Measurements from ENCODE around the gene PRELID2. TPM values are rescaled to one million over a fixed set of nuclear protein-coding genes. Genes with fewer than 3 reads are reported as not detected.

PRELID2 gene
- polyA plus RNA-seq, 1 donor (not counting 4 experiments of a cell fraction or from before 2014, with no cell fraction given), result 5.1 TPM

- H3K9me1 ChIP-seq (ENCODE audit: control insufficient read depth, extremely low read depth, insufficient read depth, low read length), result no peaks in the 10 kb centered on the region
- no peaks in the 10 kb centered on the region for H3K79me2 ChIP-seq (ENCODE audit: control insufficient read depth, insufficient read depth, low read length)
- H3K9me3 ChIP-seq (ENCODE audit: control insufficient read depth, low read depth, low read length), result no peaks in the 10 kb centered on the region
- no peak for DNase-seq (ENCODE audit: low read depth, low spot score)
- H3K36me3 ChIP-seq (ENCODE audit: control insufficient read depth in 2 of 2, extremely low read depth in 1 of 2, insufficient read depth in 2 of 2, low read length in 2 of 2), result no peaks in the 10 kb centered on the region
- no peak for TF ChIP-seq EZH2 (IDR thresholded peaks at IDR 0.05; ENCODE audit: low read length)
- TF ChIP-seq CTCF (optimal IDR thresholded peaks at IDR 0.05 in 1 of 3, IDR thresholded peaks at IDR 0.05 in 1 of 3, conservative IDR thresholded peaks at IDR 0.05 in 1 of 3; ENCODE audit: extremely low read depth in 1 of 3, insufficient read depth in 2 of 3, low read length in 3 of 3), result no peak
- H2AFZ ChIP-seq (ENCODE audit: control insufficient read depth, low read length), result no peak overlapping the region
- H3K27ac ChIP-seq (ENCODE audit: control insufficient read depth, insufficient read depth, low read length), result no peak overlapping the region
- H4K20me1 ChIP-seq (ENCODE audit: control insufficient read depth, extremely low read depth, insufficient read depth, low read length), result no peaks in the 10 kb centered on the region
- no peak overlapping the region for H3K4me3 ChIP-seq (ENCODE audit: control insufficient read depth in 2 of 3, extremely low read depth in 1 of 3, insufficient read depth in 2 of 3, low read depth in 1 of 3, low read length in 3 of 3)
- FAIRE-seq, result peak; percentile 71
- no peak overlapping the region for H3K9ac ChIP-seq (ENCODE audit: control insufficient read depth, extremely low read depth, insufficient read depth, low read length)
- H3K27me3 ChIP-seq (ENCODE audit: control insufficient read depth, extremely low read depth, insufficient read depth, low read length), result no peaks in the 10 kb centered on the region
- H3K4me1 ChIP-seq (ENCODE audit: control insufficient read depth, extremely low read depth, insufficient read depth, low read length), result peaks cover 9% of the 10 kb centered on the region
- dilution Hi-C loops (cut with MboI; ENCODE audit: extremely low pct_ligation_motif_present, low sequenced_read_pairs), result no loop called here
- H3K4me2 ChIP-seq (ENCODE audit: control insufficient read depth, extremely low read depth, insufficient read depth, low read depth, low read length), result no peak overlapping the region
Observed at GRCh38 chr5:145826895-145827674, 8.1 kb downstream of the PRELID2 start.

- H3K79me2 ChIP-seq (ENCODE audit: control insufficient read depth, insufficient read depth, low read length), result no peaks in the 10 kb centered on the region
- H3K4me3 ChIP-seq (ENCODE audit: control insufficient read depth in 2 of 3, extremely low read depth in 1 of 3, insufficient read depth in 2 of 3, low read depth in 1 of 3, low read length in 3 of 3), result no peak overlapping the region
- H3K4me2 ChIP-seq (ENCODE audit: control insufficient read depth, extremely low read depth, insufficient read depth, low read depth, low read length), result no peak overlapping the region
- DNase-seq (ENCODE audit: low read depth, low spot score) (no peak), FAIRE-seq (peak; percentile 13)
- H3K4me1 ChIP-seq (ENCODE audit: control insufficient read depth, extremely low read depth, insufficient read depth, low read length), result peaks cover 9% of the 10 kb centered on the region
- no peaks in the 10 kb centered on the region for H3K27me3 ChIP-seq (ENCODE audit: control insufficient read depth, extremely low read depth, insufficient read depth, low read length)
- no peaks in the 10 kb centered on the region for H3K9me1 ChIP-seq (ENCODE audit: control insufficient read depth, extremely low read depth, insufficient read depth, low read length)
- TF ChIP-seq CTCF (optimal IDR thresholded peaks at IDR 0.05 in 1 of 3, IDR thresholded peaks at IDR 0.05 in 1 of 3, conservative IDR thresholded peaks at IDR 0.05 in 1 of 3; ENCODE audit: extremely low read depth in 1 of 3, insufficient read depth in 2 of 3, low read length in 3 of 3) (peak in 2 of 3 experiments; percentile 53 to 68), EZH2 (IDR thresholded peaks at IDR 0.05; ENCODE audit: low read length) (no peak)
- no peaks in the 10 kb centered on the region for H3K9me3 ChIP-seq (ENCODE audit: control insufficient read depth, low read depth, low read length)
- no peak overlapping the region for H3K9ac ChIP-seq (ENCODE audit: control insufficient read depth, extremely low read depth, insufficient read depth, low read length)
- H3K36me3 ChIP-seq (ENCODE audit: control insufficient read depth in 2 of 2, extremely low read depth in 1 of 2, insufficient read depth in 2 of 2, low read length in 2 of 2), result no peaks in the 10 kb centered on the region
- H2AFZ ChIP-seq (ENCODE audit: control insufficient read depth, low read length), result no peak overlapping the region
- no peaks in the 10 kb centered on the region for H4K20me1 ChIP-seq (ENCODE audit: control insufficient read depth, extremely low read depth, insufficient read depth, low read length)
- H3K27ac ChIP-seq (ENCODE audit: control insufficient read depth, insufficient read depth, low read length), result no peak overlapping the region
- dilution Hi-C loops (cut with MboI; ENCODE audit: extremely low pct_ligation_motif_present, low sequenced_read_pairs), result no loop called here
Observed at GRCh38 chr5:145825751-145826180, 9.4 kb downstream of the PRELID2 start.
